ENCODE data around the gene CRPPA.

DNA sequence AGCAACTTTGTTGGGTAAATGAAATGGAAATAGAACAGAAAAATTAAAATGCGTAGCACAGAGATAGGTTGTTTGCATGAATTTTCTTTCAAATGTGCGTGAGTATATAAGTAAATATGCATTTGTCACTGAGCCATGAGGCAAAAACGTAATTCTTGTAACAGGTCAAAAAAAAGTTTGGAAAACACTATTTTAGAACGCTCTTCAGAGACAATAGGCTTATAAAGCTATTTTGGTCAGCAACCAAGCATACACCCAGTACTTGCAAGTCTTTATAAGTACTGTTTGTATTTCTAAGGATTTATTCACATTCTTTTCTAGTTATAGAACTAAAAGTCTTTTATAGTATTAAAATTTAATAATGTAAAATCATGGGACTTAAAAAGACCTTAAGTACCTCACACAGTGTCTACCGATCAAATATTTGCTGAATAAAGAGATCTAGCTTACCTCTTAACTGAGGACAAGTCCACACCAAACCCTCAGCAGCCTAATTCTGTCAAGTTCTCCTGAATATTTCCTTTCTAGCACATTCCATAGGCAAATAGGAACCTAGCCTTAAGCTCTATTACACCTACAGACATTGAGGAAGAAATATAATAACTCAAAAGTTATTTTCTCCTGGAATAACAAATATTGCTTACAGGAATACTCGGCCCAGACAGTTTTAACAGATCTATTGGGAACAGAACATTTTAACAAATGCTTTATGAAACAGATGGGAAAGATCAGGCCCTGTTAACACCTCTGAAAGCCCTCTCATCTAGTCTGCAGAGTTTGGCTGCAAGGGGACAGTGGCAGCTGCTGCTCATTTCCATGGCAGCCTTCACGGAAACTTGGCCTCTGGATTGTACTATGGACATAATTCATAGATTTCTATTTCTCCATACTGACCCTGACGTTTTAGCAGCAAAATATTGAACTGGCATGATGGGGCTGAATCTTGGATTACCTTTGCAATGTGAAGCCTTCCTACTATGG is 8.8 kb downstream of the CRPPA start:
- TF ChIP-seq EZH2 (IDR thresholded peaks at IDR 0.05) = no peak
- TF ChIP-seq POLR2AphosphoS5 (IDR thresholded peaks at IDR 0.05; ENCODE audit: borderline replicate concordance, low read depth, low read length) = no peak
